Keratinocyte (primary cell): ENCODE data around the gene FCER2. TPM values are rescaled to one million over a fixed set of nuclear protein-coding genes. Genes with fewer than 3 reads are reported as not detected.
"Not testable (repeated sequence)": the region's sequence is repeated elsewhere in the genome, so short reads cannot be mapped to it uniquely, and the experiment has no call there.

Source experiments
- DNase-seq: peaks from one replicate; pipeline ENCODE4 v3.0.0-alpha.2; 2011; ENCODE audit warnings: low read depth, missing footprints, low spot score
- FAIRE-seq: peaks from 2 replicates; lab custom pipeline; 2011; peaks lifted over from hg19 to GRCh38; lab: Jason Lieb, UNC
- H2AFZ ChIP-seq: 2 replicates; pipeline ENCODE4 v1.6.0; 2012; ENCODE audit warnings: low read length, control low read depth, inconsistent platforms; ENCODE audit not compliant: control insufficient read depth
- H3K27ac ChIP-seq: 2 replicates; pipeline ENCODE4 v1.5.1; 2011; ENCODE audit warnings: low read length; ENCODE audit not compliant: control insufficient read depth, insufficient read depth
- H3K27me3 ChIP-seq: 3 replicates; pipeline ENCODE4 v1.6.0; 2011; ENCODE audit warnings: low read length; ENCODE audit not compliant: control insufficient read depth, insufficient read depth; ENCODE audit errors: extremely low read depth
- H3K36me3 ChIP-seq, 2 experiments: 2 replicates in 1 of 2; 3 replicates in 1 of 2; pipeline ENCODE4 v1.5.1; 2011; ENCODE audit warnings: low read length in 2 of 2, mild to moderate bottlenecking in 1 of 2; ENCODE audit not compliant: control insufficient read depth in 2 of 2, insufficient read depth in 2 of 2; ENCODE audit errors: extremely low read depth in 1 of 2
- H3K4me1 ChIP-seq: 3 replicates; pipeline ENCODE4 v1.5.1; 2011; ENCODE audit warnings: low read length; ENCODE audit not compliant: control insufficient read depth, insufficient read depth; ENCODE audit errors: extremely low read depth
- H3K4me2 ChIP-seq: 3 replicates; pipeline ENCODE4 v1.6.0; 2011; ENCODE audit warnings: low read depth, low read length; ENCODE audit not compliant: control insufficient read depth, insufficient read depth; ENCODE audit errors: extremely low read depth
- H3K4me3 ChIP-seq, 3 experiments: fragments of 200-600 bp in 1 of 3; sonication (generic) in 1 of 3; 2 replicates in 2 of 3; 3 replicates in 1 of 3; pipeline ENCODE4 v1.5.1; 2011 to 2016; ENCODE audit warnings: low read length in 3 of 3, mild to moderate bottlenecking in 3 of 3, control low read depth in 2 of 3, inconsistent platforms in 1 of 3, low read depth in 1 of 3, mixed read lengths in 1 of 3, mixed run types in 1 of 3, moderate library complexity in 1 of 3; ENCODE audit not compliant: control insufficient read depth in 2 of 3, insufficient read depth in 2 of 3; ENCODE audit errors: extremely low read depth in 1 of 3
- H3K79me2 ChIP-seq: 2 replicates; pipeline ENCODE4 v1.6.0; 2012; ENCODE audit warnings: low read length; ENCODE audit not compliant: control insufficient read depth, insufficient read depth
- H3K9ac ChIP-seq: 3 replicates; pipeline ENCODE4 v1.6.0; 2011; ENCODE audit warnings: low read length; ENCODE audit not compliant: control insufficient read depth, insufficient read depth; ENCODE audit errors: extremely low read depth
- H3K9me1 ChIP-seq: 3 replicates; pipeline ENCODE4 v1.6.0; 2011; ENCODE audit warnings: low read length; ENCODE audit not compliant: control insufficient read depth, insufficient read depth; ENCODE audit errors: extremely low read depth
- H3K9me3 ChIP-seq: 2 replicates; pipeline ENCODE4 v1.5.1; 2012; ENCODE audit warnings: low read depth, low read length; ENCODE audit not compliant: control insufficient read depth
- H4K20me1 ChIP-seq: 3 replicates; pipeline ENCODE4 v1.6.0; 2011; ENCODE audit warnings: low read length; ENCODE audit not compliant: control insufficient read depth, insufficient read depth; ENCODE audit errors: extremely low read depth
- EZH2 ChIP-seq: IDR thresholded peaks from one replicate; pipeline ENCODE4 v1.6.1; 2012; ENCODE audit warnings: inconsistent platforms, mild to moderate bottlenecking, low read length, moderate library complexity
- dilution Hi-C: fragments of 300-500 bp; cut with MboI; formaldehyde crosslinking; loops from one replicate; pipeline ENCODE4 v1.7.0; 2020; ENCODE audit warnings: low sequenced_read_pairs; ENCODE audit not compliant: extremely low pct_ligation_motif_present
- polyA plus RNA-seq, 5 experiments: library from polyadenylated mRNA; depleted of rRNA in 3 of 5; stranded (reverse) in 3 of 5; stranded (forward) in 1 of 5; unstranded in 1 of 5; fragments of >200 nt; gene quantifications; 1 replicate in 1 of 5; 2 replicates in 3 of 5; 3 replicates in 1 of 5; pipeline versions ENCODE4 v1.2.1 to v1.2.3, GENCODE V29; 2011 to 2012; ENCODE audit warnings: missing spikeins in 2 of 5, low read depth in 1 of 5, low replicate concordance in 1 of 5
- TF ChIP-seq, protein P1 (sequence below), 3 experiments: IDR thresholded peaks in 1 of 3; conservative IDR thresholded peaks in 1 of 3; optimal IDR thresholded peaks in 1 of 3; 2 replicates in 2 of 3; 3 replicates in 1 of 3; pipeline versions ENCODE3 to v1.5.1; 2011; ENCODE audit warnings: low read length in 3 of 3, mild to moderate bottlenecking in 3 of 3, moderate library complexity in 2 of 3, control low read depth in 1 of 3, inconsistent platforms in 1 of 3; ENCODE audit not compliant: insufficient read depth in 2 of 3; ENCODE audit errors: extremely low read depth in 1 of 3

FCER2 gene
- polyA plus RNA-seq, 1 donor (not counting 4 experiments of a cell fraction or from before 2014, with no cell fraction given): not detected

DNA sequence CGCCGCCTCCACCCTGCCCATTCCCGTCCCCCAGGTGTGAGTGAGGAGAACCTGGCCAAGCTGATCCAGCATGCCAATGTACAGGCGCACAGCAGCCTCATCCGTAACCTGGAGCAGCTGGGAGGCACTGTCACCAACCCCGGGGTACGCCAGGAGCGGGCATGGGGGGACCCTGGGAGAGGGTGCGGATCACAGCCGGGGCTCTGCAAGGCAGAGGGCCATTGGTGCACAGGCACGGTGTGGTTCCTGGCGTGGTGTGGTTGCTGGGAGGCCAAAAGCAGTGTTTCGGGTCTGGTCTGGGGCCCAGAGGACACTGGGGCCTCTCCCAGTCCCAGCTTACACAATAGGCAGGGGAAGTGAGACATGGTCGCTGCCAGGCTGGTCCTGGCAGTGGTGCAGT lies 56.8 kb downstream of the FCER2 start:
- FAIRE-seq: no peak

DNA sequence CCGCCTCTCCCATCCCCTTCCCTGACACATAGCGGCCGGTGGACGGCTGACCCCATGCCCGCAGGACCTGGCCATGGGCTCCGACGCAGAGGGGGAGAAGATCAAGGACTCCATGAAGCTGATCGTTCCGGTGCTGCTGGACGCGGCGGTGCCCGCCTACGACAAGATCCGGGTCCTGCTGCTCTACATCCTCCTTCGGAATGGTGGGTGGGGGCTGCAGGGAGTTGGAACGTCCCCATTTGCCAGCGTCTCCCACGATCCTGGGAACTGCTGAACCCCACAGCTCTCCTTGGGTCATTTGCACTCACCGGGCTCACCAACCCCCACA lies 57.4 kb downstream of the FCER2 start:
- Histone ChIP-seq H3K4me1 (no peaks in the 10 kb centered on the region), H3K4me3 (no peak overlapping the region), H3K27ac (no peak overlapping the region), H3K79me2 (peaks cover 8% of the 10 kb centered on the region), H3K27me3 (no peaks in the 10 kb centered on the region), H3K9ac (no peak overlapping the region), H3K4me2 (no peak overlapping the region), H2AFZ (no peak overlapping the region), H3K9me1 (no peaks in the 10 kb centered on the region), H3K9me3 (no peaks in the 10 kb centered on the region), H3K36me3 (peaks cover 12 to 21% of the 10 kb centered on the region in 2 experiments), H4K20me1 (no peaks in the 10 kb centered on the region)
- DNase-seq (no peak), FAIRE-seq (no peak)
- dilution Hi-C loops: no loop called here
- no peak for TF ChIP-seq EZH2
- TF ChIP-seq, protein P1, sequence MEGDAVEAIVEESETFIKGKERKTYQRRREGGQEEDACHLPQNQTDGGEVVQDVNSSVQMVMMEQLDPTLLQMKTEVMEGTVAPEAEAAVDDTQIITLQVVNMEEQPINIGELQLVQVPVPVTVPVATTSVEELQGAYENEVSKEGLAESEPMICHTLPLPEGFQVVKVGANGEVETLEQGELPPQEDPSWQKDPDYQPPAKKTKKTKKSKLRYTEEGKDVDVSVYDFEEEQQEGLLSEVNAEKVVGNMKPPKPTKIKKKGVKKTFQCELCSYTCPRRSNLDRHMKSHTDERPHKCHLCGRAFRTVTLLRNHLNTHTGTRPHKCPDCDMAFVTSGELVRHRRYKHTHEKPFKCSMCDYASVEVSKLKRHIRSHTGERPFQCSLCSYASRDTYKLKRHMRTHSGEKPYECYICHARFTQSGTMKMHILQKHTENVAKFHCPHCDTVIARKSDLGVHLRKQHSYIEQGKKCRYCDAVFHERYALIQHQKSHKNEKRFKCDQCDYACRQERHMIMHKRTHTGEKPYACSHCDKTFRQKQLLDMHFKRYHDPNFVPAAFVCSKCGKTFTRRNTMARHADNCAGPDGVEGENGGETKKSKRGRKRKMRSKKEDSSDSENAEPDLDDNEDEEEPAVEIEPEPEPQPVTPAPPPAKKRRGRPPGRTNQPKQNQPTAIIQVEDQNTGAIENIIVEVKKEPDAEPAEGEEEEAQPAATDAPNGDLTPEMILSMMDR (optimal IDR thresholded peaks at IDR 0.05 in 1 of 3, IDR thresholded peaks at IDR 0.05 in 1 of 3, conservative IDR thresholded peaks at IDR 0.05 in 1 of 3; ENCODE audit: extremely low read depth in 1 of 3, insufficient read depth in 2 of 3, low read length in 3 of 3): no peak

More for the DNA sequence above, 56.8 kb downstream of the FCER2 start:
- dilution Hi-C loops: no loop called here
- Histone ChIP-seq H3K9me1 (no peaks in the 10 kb centered on the region), H3K36me3 (peaks cover 5 to 18% of the 10 kb centered on the region in 2 experiments), H3K27ac (no peak overlapping the region), H3K9me3 (no peaks in the 10 kb centered on the region), H2AFZ (no peak overlapping the region), H4K20me1 (no peaks in the 10 kb centered on the region), H3K27me3 (no peaks in the 10 kb centered on the region), H3K4me3 (no peak overlapping the region), H3K4me2 (no peak overlapping the region), H3K79me2 (peaks cover 2% of the 10 kb centered on the region), H3K9ac (no peak overlapping the region), H3K4me1 (no peaks in the 10 kb centered on the region)
- TF ChIP-seq EZH2: no peak
- no peak for DNase-seq

DNA sequence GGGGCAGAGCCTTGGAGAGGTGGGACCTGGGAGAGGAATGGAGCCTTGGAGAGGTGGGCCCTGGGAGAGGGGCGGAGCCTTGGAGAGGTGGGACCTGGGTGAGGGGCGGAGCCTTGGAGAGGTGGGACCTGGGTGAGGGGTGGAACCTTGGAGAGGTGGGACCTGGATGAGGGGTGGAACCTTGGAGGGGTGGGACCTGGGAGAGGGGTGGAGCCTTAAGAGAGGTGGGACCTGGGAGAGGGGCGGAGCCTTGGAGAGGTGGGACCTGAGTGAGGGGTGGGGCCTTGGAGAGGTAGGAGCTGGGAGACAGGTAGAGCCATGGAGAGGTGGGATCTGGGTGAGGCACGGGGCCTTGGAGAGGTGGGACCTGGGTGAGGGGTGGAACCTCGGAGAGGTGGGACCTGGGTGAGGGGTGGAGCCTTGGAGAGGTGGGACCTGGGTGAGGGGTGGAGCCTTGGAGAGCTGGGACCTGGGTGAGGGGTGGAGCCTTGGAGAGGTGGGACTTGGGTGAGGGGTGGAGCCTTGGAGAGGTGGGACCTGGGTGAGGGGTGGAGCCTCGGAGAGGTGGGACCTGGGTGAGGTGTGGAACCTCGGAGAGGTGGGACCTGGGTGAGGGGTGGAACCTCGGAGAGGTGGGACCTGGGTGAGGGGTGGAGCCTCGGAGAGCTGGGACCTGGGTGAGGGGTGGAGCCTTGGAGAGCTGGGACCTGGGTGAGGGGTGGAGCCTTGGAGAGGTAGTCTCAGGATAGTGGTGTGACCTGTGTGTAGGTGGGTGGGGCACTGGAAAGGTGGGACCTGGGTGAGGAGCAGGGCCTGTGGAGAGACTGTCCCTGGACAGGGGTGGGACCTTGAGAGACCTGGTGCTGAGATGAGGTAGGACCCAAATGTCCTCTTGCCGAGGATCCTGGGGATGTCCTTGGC lies 58.0 kb downstream of the FCER2 start:
- H3K79me2 ChIP-seq, dilution Hi-C loops, DNase-seq, H3K9me3 ChIP-seq, H3K9ac ChIP-seq, H2AFZ ChIP-seq, H3K4me3 ChIP-seq, H3K9me1 ChIP-seq, H3K4me1 ChIP-seq, H4K20me1 ChIP-seq, H3K27ac ChIP-seq, H3K4me2 ChIP-seq, FAIRE-seq, H3K27me3 ChIP-seq: not testable (repeated sequence)
- peaks cover 12 to 21% of the 10 kb centered on the region in 2 experiments for H3K36me3 ChIP-seq
